Caco-2 (cell line): ENCODE results near the gene SERINC3. TPM values are rescaled to one million over a fixed set of nuclear protein-coding genes. Genes with fewer than 3 reads are reported as not detected.

Experiments
- BruUV-seq: library from RNA; stranded (reverse); fragments of 400-500 nt; replicated peaks from 2 replicates; lab custom pipeline; 2021; lab: Mats Ljungman, UMichigan
- CTCF ChIA-PET: fragments of 300-600 bp; sonication (Branson Sonifier 250); formaldehyde crosslinking; loops from one replicate; lab custom pipeline; 2022; ENCODE audit warnings: antibody characterized with exemption; lab: Charles Lee
- POLR2A ChIA-PET: fragments of 300-600 bp; sonication (Branson Sonifier 250); formaldehyde crosslinking; loops from one replicate; lab custom pipeline; 2022; ENCODE audit warnings: antibody characterized with exemption; lab: Charles Lee
- DNase-seq, 2 experiments: peaks; one replicate each; pipeline versions ENCODE4 v3.0.0 to v3.0.0-alpha.2; 2020 to 2022
- H3K27me3 ChIP-seq: replicated peaks from 2 replicates; pipeline ENCODE4 v1.6.0; 2011; ENCODE audit warnings: low read length; ENCODE audit not compliant: control insufficient read depth, insufficient read depth
- H3K36me3 ChIP-seq: 2 replicates; pipeline ENCODE4 v1.5.1; 2011; ENCODE audit warnings: low read length; ENCODE audit not compliant: control insufficient read depth, insufficient read depth
- H3K4me1 ChIP-seq: fragments of 250-450 bp; sonication (Bioruptor Pico); 2 replicates; pipeline ENCODE4 v1.5.1; 2020; ENCODE audit warnings: mild to moderate bottlenecking
- H3K4me3 ChIP-seq: 2 replicates; pipeline ENCODE4 v1.5.1; 2011; ENCODE audit warnings: low read depth, mild to moderate bottlenecking, control low read depth, low read length
- H3K9me3 ChIP-seq: fragments of 250-450 bp; sonication (Bioruptor Pico); 2 replicates; pipeline ENCODE4 v1.5.1; 2020; ENCODE audit warnings: mild to moderate bottlenecking, moderate library complexity
- H3K27ac Mint-ChIP-seq: one replicate; pipeline ENCODE4 v1.8.0; 2022; ENCODE audit warnings: mixed read lengths; ENCODE audit not compliant: unreplicated experiment
- H3K27me3 Mint-ChIP-seq: one replicate; pipeline ENCODE4 v1.8.0; 2022; ENCODE audit warnings: mixed read lengths; ENCODE audit not compliant: insufficient read depth, unreplicated experiment
- H3K36me3 Mint-ChIP-seq: one replicate; pipeline ENCODE4 v1.8.0; 2022; ENCODE audit warnings: mild to moderate bottlenecking, mixed read lengths; ENCODE audit not compliant: insufficient read depth, unreplicated experiment
- H3K4me1 Mint-ChIP-seq: one replicate; pipeline ENCODE4 v1.8.0; 2022; ENCODE audit warnings: low read depth, mixed read lengths; ENCODE audit not compliant: unreplicated experiment
- H3K4me3 Mint-ChIP-seq: one replicate; pipeline ENCODE4 v1.8.0; 2022; ENCODE audit warnings: mild to moderate bottlenecking, moderate library complexity, mixed read lengths; ENCODE audit not compliant: unreplicated experiment
- H3K9me3 Mint-ChIP-seq: one replicate; pipeline ENCODE4 v1.8.0; 2022; ENCODE audit warnings: mixed read lengths; ENCODE audit not compliant: unreplicated experiment
- intact Hi-C: fragments of 100-400 bp; cut with micrococcal nuclease; formaldehyde crosslinking; loops from one replicate; pipeline ENCODE4 v1.10.0; 2022; ENCODE audit not compliant: unreplicated experiment
- total RNA-seq: library from RNA; stranded (reverse); gene quantifications from 2 replicates; pipeline ENCODE4 v1.2.3, GENCODE V29; 2022
- TF ChIP-seq, protein P1 (sequence below), 2 experiments: fragments of 200-600 bp in 1 of 2; IDR thresholded peaks; 1 replicate in 1 of 2; 2 replicates in 1 of 2; pipeline versions ENCODE4 v1.5.1 to v1.8.0; 2011 to 2022; ENCODE audit warnings: antibody characterized with exemption in 1 of 2, control low read depth in 1 of 2, inconsistent platforms in 1 of 2, low read depth in 1 of 2, low read length in 1 of 2, mild to moderate bottlenecking in 1 of 2, moderate library complexity in 1 of 2; ENCODE audit not compliant: insufficient read depth in 1 of 2, severe bottlenecking in 1 of 2, unreplicated experiment in 1 of 2

SERINC3 gene
- total RNA-seq, 1 experiment from 2014 or later, result 185 TPM

DNA sequence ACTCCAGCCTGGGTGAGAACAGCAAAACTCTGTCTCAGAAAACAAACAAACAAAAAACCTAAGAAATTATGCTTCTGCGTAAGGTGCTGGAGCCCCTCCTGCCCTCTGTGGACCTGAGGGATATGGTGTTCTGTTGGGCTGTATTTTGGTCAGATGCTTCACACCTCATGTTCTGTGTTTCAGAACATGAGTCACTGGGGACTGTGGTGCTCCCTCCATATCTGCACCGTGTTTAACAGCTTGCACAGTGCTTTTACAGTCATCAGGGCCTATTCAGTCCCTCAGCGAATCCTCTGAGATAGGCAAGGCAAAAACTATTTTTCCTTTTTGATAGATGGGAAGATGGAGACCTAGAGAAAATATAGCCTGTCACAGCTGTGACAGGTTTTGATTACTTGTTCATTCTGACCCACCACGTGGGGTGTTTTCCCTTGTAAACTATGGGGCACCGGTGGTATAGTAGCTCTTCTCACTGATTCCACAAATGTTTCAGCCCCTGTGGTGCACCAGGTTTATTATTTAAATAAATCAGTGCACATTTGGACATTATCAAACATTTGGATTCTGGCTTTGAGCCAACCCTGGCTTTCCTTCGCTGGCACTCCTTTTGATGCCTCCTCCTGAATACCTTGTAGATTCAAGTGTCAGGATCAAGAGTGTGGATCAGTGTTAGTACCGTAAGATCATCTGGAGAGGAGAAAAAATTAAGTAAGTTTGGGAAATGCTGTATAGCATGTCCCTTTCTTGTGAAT is 36.6 kb downstream of the SERINC3 start:
- CTCF ChIA-PET, result interaction anchor here (0.7 kb wide), 1 partner anchor 125 kb away, joined by 3 read pairs; no protein-coding TSS in a partner anchor
- TF ChIP-seq, protein P1, sequence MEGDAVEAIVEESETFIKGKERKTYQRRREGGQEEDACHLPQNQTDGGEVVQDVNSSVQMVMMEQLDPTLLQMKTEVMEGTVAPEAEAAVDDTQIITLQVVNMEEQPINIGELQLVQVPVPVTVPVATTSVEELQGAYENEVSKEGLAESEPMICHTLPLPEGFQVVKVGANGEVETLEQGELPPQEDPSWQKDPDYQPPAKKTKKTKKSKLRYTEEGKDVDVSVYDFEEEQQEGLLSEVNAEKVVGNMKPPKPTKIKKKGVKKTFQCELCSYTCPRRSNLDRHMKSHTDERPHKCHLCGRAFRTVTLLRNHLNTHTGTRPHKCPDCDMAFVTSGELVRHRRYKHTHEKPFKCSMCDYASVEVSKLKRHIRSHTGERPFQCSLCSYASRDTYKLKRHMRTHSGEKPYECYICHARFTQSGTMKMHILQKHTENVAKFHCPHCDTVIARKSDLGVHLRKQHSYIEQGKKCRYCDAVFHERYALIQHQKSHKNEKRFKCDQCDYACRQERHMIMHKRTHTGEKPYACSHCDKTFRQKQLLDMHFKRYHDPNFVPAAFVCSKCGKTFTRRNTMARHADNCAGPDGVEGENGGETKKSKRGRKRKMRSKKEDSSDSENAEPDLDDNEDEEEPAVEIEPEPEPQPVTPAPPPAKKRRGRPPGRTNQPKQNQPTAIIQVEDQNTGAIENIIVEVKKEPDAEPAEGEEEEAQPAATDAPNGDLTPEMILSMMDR (IDR thresholded peaks at IDR 0.05; ENCODE audit: insufficient read depth in 1 of 2, low read depth in 1 of 2, low read length in 1 of 2, severe bottlenecking in 1 of 2, unreplicated experiment in 1 of 2), result no peak
- peaks cover 84% of the 10 kb centered on the region for H3K36me3 Mint-ChIP-seq
- H3K4me3 Mint-ChIP-seq, result no peak overlapping the region
- intact Hi-C loops, result no loop called here
- BruUV-seq, result no TSS peak
- no peak overlapping the region for H3K27ac Mint-ChIP-seq
- Histone ChIP-seq H3K36me3 (peaks cover 3% of the 10 kb centered on the region), H3K9me3 (no peaks in the 10 kb centered on the region), H3K27me3 (no peaks in the 10 kb centered on the region), H3K4me3 (no peak overlapping the region), H3K4me1 (no peaks in the 10 kb centered on the region)
- H3K27me3 Mint-ChIP-seq, result no peaks in the 10 kb centered on the region
- no peaks in the 10 kb centered on the region for H3K4me1 Mint-ChIP-seq
- no peaks in the 10 kb centered on the region for H3K9me3 Mint-ChIP-seq
- DNase-seq, result no peak
- POLR2A ChIA-PET, result no interaction called here

DNA sequence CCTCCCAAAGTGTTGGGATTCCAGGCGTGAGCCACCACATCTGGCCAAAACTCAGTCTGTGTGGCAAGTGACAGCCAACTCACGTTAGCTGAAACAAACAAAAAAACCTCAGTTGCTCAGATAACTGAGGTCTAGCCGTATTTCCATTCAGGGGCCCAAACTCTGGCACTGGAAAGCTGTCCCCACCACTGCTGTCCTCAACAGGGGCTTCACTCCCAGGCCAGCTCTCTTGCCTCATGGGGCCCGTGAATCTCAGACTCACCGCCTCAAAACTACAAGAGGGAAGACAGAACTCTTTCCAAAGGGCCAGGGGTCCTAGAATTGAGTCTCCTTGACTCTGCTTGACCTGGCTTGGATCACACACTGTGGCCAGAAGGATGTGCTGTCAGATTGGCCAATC is 38.8 kb downstream of the SERINC3 start:
- no peaks in the 10 kb centered on the region for H3K27me3 ChIP-seq
- POLR2A ChIA-PET, result no interaction called here
- Mint-ChIP-seq H3K27me3 (no peaks in the 10 kb centered on the region), H3K9me3 (no peaks in the 10 kb centered on the region), H3K4me1 (no peaks in the 10 kb centered on the region), H3K36me3 (peaks cover 68% of the 10 kb centered on the region), H3K27ac (no peak overlapping the region), H3K4me3 (no peak overlapping the region)
- no TSS peak for BruUV-seq
- H3K4me1 ChIP-seq, result no peaks in the 10 kb centered on the region
- no peaks in the 10 kb centered on the region for H3K9me3 ChIP-seq
- intact Hi-C loops, result no loop called here
- peaks cover 3% of the 10 kb centered on the region for H3K36me3 ChIP-seq
- TF ChIP-seq, protein P1 (IDR thresholded peaks at IDR 0.05; ENCODE audit: insufficient read depth in 1 of 2, low read depth in 1 of 2, low read length in 1 of 2, severe bottlenecking in 1 of 2, unreplicated experiment in 1 of 2), result no peak
- H3K4me3 ChIP-seq, result no peak overlapping the region
- DNase-seq, result no peak
- CTCF ChIA-PET, result interaction anchor here (0.8 kb wide), 1 partner anchor 266 kb away, joined by 3 read pairs; no protein-coding TSS in a partner anchor

DNA sequence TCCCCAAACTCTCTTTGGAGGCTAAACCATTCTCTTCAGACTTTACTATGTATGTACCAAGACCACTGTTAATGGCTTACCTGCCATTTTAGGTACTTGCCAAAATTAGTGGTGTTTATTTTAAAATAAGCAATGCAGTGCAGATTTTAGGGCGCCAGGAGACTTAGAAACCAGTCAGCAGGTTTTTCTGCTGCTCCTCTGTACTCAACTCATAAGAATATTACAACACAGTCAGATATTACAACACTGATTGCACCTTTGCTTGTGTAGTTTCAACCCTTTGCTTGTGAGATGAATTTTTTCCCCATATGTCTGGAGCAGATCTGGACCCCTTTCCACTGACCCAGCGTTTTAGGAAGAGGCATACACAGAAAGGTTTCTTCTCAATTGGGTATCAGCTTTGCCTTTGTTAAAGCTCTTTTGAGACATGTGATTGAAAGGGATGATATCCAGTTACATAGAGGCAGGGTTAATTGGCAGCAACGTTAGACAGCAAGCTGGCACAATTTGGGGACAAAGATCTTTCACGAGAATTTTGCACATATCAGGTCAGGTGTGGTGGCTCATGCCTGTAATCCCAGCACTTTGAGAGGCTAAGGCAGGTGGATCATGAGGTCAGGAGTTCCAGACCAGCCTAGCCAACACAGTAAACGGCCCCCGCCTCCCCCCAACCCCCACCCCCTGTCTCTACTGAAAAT is 40.0 kb downstream of the SERINC3 start:
- TF ChIP-seq, protein P1 (IDR thresholded peaks at IDR 0.05; ENCODE audit: insufficient read depth in 1 of 2, low read depth in 1 of 2, low read length in 1 of 2, severe bottlenecking in 1 of 2, unreplicated experiment in 1 of 2), result no peak
- BruUV-seq, result no TSS peak
- no peaks in the 10 kb centered on the region for H3K9me3 ChIP-seq

More for the DNA sequence above, 40.0 kb downstream of the SERINC3 start:
- intact Hi-C loops, result no loop called here
- no peaks in the 10 kb centered on the region for H3K9me3 Mint-ChIP-seq
- DNase-seq, result no peak
- no peak overlapping the region for H3K4me3 ChIP-seq
- peaks cover 2% of the 10 kb centered on the region for H3K4me1 Mint-ChIP-seq
- peaks cover 3% of the 10 kb centered on the region for H3K36me3 ChIP-seq
- CTCF ChIA-PET, result interaction anchor here (0.7 kb wide), 1 partner anchor 345 kb away, joined by 7 read pairs; no protein-coding TSS in a partner anchor
- POLR2A ChIA-PET, result no interaction called here
- H3K36me3 Mint-ChIP-seq, result peaks cover 58% of the 10 kb centered on the region
- peaks cover 2% of the 10 kb centered on the region; the same call in 1 of the 2 replicates for H3K4me1 ChIP-seq
- no peaks in the 10 kb centered on the region for H3K27me3 Mint-ChIP-seq
- no peak overlapping the region for H3K4me3 Mint-ChIP-seq
- no peaks in the 10 kb centered on the region for H3K27me3 ChIP-seq
- no peak overlapping the region for H3K27ac Mint-ChIP-seq
